ENCODE data around the gene NRAP. TPM values are rescaled to one million over a fixed set of nuclear protein-coding genes. Genes with fewer than 3 reads are reported as not detected.

The NRAP gene
- total and polyA plus RNA-seq, 2 of the 8 experiments (the other 6 are each of a cell fraction or from before 2014, with no cell fraction given): not detected

DNA sequence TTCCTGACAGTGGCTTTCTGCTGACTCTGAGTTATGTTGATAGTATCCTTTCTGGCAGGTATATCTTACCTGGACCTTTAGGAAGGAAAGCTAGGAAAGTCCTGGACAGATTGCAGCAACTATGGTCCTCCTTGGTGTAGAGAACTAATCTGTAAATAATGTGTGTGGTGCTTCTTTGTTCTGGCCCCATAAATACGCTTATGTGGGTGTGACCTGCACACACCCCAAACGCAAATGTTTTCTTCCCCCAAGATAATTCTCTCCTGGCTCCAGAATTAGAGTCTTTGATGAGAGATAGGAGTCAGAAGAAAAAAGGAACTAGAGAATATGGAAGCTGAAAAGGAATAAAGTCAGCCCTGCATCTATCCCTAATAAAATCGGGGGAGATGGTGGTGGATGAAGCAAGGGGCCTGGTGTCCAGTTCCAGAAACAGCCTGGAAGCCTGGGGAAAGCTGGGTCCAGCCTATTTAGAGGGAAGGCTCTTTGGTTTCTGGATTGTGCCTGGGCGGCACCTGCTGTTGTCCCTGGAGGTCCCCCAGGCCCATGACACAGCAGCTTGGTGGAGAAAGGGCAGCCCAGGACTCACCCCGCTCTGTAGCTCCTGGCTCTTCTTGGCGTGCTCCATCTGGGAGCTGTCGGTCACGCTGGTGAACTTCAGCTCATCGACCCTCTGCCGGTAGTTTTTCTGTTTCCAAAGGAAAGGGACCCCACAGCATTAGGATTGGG is 38.2 kb downstream of the NRAP start (continued):
- TF ChIP-seq, protein P1, sequence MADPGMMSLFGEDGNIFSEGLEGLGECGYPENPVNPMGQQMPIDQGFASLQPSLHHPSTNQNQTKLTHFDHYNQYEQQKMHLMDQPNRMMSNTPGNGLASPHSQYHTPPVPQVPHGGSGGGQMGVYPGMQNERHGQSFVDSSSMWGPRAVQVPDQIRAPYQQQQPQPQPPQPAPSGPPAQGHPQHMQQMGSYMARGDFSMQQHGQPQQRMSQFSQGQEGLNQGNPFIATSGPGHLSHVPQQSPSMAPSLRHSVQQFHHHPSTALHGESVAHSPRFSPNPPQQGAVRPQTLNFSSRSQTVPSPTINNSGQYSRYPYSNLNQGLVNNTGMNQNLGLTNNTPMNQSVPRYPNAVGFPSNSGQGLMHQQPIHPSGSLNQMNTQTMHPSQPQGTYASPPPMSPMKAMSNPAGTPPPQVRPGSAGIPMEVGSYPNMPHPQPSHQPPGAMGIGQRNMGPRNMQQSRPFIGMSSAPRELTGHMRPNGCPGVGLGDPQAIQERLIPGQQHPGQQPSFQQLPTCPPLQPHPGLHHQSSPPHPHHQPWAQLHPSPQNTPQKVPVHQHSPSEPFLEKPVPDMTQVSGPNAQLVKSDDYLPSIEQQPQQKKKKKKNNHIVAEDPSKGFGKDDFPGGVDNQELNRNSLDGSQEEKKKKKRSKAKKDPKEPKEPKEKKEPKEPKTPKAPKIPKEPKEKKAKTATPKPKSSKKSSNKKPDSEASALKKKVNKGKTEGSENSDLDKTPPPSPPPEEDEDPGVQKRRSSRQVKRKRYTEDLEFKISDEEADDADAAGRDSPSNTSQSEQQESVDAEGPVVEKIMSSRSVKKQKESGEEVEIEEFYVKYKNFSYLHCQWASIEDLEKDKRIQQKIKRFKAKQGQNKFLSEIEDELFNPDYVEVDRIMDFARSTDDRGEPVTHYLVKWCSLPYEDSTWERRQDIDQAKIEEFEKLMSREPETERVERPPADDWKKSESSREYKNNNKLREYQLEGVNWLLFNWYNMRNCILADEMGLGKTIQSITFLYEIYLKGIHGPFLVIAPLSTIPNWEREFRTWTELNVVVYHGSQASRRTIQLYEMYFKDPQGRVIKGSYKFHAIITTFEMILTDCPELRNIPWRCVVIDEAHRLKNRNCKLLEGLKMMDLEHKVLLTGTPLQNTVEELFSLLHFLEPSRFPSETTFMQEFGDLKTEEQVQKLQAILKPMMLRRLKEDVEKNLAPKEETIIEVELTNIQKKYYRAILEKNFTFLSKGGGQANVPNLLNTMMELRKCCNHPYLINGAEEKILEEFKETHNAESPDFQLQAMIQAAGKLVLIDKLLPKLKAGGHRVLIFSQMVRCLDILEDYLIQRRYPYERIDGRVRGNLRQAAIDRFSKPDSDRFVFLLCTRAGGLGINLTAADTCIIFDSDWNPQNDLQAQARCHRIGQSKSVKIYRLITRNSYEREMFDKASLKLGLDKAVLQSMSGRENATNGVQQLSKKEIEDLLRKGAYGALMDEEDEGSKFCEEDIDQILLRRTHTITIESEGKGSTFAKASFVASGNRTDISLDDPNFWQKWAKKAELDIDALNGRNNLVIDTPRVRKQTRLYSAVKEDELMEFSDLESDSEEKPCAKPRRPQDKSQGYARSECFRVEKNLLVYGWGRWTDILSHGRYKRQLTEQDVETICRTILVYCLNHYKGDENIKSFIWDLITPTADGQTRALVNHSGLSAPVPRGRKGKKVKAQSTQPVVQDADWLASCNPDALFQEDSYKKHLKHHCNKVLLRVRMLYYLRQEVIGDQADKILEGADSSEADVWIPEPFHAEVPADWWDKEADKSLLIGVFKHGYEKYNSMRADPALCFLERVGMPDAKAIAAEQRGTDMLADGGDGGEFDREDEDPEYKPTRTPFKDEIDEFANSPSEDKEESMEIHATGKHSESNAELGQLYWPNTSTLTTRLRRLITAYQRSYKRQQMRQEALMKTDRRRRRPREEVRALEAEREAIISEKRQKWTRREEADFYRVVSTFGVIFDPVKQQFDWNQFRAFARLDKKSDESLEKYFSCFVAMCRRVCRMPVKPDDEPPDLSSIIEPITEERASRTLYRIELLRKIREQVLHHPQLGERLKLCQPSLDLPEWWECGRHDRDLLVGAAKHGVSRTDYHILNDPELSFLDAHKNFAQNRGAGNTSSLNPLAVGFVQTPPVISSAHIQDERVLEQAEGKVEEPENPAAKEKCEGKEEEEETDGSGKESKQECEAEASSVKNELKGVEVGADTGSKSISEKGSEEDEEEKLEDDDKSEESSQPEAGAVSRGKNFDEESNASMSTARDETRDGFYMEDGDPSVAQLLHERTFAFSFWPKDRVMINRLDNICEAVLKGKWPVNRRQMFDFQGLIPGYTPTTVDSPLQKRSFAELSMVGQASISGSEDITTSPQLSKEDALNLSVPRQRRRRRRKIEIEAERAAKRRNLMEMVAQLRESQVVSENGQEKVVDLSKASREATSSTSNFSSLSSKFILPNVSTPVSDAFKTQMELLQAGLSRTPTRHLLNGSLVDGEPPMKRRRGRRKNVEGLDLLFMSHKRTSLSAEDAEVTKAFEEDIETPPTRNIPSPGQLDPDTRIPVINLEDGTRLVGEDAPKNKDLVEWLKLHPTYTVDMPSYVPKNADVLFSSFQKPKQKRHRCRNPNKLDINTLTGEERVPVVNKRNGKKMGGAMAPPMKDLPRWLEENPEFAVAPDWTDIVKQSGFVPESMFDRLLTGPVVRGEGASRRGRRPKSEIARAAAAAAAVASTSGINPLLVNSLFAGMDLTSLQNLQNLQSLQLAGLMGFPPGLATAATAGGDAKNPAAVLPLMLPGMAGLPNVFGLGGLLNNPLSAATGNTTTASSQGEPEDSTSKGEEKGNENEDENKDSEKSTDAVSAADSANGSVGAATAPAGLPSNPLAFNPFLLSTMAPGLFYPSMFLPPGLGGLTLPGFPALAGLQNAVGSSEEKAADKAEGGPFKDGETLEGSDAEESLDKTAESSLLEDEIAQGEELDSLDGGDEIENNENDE (IDR thresholded peaks at IDR 0.05; ENCODE audit: insufficient replicate concordance, low read length): no peak
- TF ChIP-seq, protein P2, sequence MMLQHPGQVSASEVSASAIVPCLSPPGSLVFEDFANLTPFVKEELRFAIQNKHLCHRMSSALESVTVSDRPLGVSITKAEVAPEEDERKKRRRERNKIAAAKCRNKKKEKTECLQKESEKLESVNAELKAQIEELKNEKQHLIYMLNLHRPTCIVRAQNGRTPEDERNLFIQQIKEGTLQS (IDR thresholded peaks at IDR 0.05; ENCODE audit: insufficient read depth, low read depth, low read length): no peak
- TF ChIP-seq SRF (IDR thresholded peaks at IDR 0.05; ENCODE audit: low read depth, low read length): no peak
